ENCODE measurements around the gene GINM1. TPM values are rescaled to one million over a fixed set of nuclear protein-coding genes. Genes with fewer than 3 reads are reported as not detected.
A peak's percentile ranks its signal among the peaks of the same experiment; 100 is the strongest.

Gene GINM1
- total RNA-seq = 39.3 TPM
- long read RNA-seq, transcript GINM1-201 (8 exons, 2,024 nt) = major isoform, 99 of 107 reads
- long read RNA-seq, partial matches to known transcripts = 1 of 107 reads
- long read RNA-seq, other reads (novel, unspliced or antisense) = 7 of 107 reads

- ATAC-seq (peak; percentile 96 to 98), DNase-seq (peak; percentile 93)
- intact Hi-C loops (cut with DNase I) = no loop called here
- Histone ChIP-seq H3K27me3 (ENCODE audit: low read depth) (no peaks in the 10 kb centered on the region), H3K4me3 (peak within 1 kb of the TSS; percentile 95), H3K27ac (peak within 1 kb of the TSS; percentile 95), H3K4me1 (peaks cover 20% of the 10 kb centered on the region), H3K9me3 (no peaks in the 10 kb centered on the region), H3K36me3 (no peaks in the 10 kb centered on the region)
- peak; percentile 62 for TF ChIP-seq CTCF (IDR thresholded peaks at IDR 0.05)
These were observed at the start of gene GINM1 for GRCh38 chr6:149565527-149566409. Gene GINM1, plus strand, starts transcription at chr6:149566375. Its CDS starts 40 bp downstream, at chr6:149566415.

DNA sequence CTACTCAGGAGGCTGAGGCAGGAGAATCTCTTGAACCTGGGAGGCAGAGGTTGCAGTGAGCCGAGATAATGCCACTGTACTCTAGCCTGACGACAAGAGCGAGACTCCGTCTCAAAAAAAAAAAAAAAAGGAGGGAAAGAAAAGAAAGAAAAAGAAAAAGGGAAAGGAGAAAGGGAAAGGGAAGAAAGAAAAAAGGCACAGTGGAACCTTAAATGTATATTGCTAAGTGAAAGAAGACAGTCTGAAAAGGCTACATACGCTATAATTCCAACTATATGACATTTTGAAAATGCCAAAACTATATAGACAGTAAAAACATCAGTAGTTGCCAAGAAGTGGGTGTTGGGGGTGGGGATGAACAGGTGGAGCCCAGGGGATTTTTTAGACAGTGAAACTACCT is 36.5 kb upstream of the GINM1 start:
- Histone ChIP-seq H3K9me3 (no peaks in the 10 kb centered on the region), H3K27ac (no peak overlapping the region), H3K36me3 (peaks cover 100% of the 10 kb centered on the region), H3K4me3 (no peak overlapping the region), H3K27me3 (ENCODE audit: low read depth) (no peaks in the 10 kb centered on the region), H3K4me1 (no peaks in the 10 kb centered on the region)
- no peak for ATAC-seq
- intact Hi-C loops (cut with DNase I) = no loop called here
- no peak for DNase-seq
- TF ChIP-seq CTCF (IDR thresholded peaks at IDR 0.05) = no peak

GRCh38 chr6:149534742-149535141 is 31.4 kb upstream of the GINM1 start:
- intact Hi-C loops (cut with DNase I) = no loop called here
- Histone ChIP-seq H3K36me3 (peaks cover 100% of the 10 kb centered on the region), H3K9me3 (no peaks in the 10 kb centered on the region), H3K4me3 (no peak overlapping the region), H3K4me1 (no peaks in the 10 kb centered on the region), H3K27ac (no peak overlapping the region), H3K27me3 (ENCODE audit: low read depth) (no peaks in the 10 kb centered on the region)
- ATAC-seq (no peak), DNase-seq (no peak)
- TF ChIP-seq CTCF (IDR thresholded peaks at IDR 0.05) = no peak

DNA sequence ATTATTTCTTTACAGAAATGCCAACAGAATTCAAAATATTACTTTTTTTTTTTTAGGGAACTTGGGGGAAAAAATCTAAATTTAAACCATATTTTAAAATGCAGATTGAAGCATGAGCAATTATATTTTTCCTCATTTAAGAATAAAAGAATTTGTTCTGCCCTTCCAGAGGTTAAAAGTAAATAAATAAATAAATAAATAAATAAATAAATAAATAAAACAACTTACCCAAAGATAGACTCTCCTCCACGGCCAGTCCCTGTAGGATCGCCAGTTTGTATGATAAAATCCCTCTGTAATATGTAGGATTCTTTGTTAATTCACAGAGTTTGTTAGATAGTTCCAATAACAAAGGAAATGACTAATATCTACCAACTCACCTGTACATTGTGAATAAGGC is 25.0 kb upstream of the GINM1 start:
- peaks cover 57% of the 10 kb centered on the region for H3K36me3 ChIP-seq
- no peak overlapping the region for H3K27ac ChIP-seq
- H3K4me1 ChIP-seq = peaks cover 29% of the 10 kb centered on the region
- no peak overlapping the region for H3K4me3 ChIP-seq
- DNase-seq (no peak), ATAC-seq (no peak)
- H3K27me3 ChIP-seq (ENCODE audit: low read depth) = no peaks in the 10 kb centered on the region
- TF ChIP-seq CTCF (IDR thresholded peaks at IDR 0.05) = no peak
- no peaks in the 10 kb centered on the region for H3K9me3 ChIP-seq
- intact Hi-C loops (cut with DNase I) = no loop called here

DNA sequence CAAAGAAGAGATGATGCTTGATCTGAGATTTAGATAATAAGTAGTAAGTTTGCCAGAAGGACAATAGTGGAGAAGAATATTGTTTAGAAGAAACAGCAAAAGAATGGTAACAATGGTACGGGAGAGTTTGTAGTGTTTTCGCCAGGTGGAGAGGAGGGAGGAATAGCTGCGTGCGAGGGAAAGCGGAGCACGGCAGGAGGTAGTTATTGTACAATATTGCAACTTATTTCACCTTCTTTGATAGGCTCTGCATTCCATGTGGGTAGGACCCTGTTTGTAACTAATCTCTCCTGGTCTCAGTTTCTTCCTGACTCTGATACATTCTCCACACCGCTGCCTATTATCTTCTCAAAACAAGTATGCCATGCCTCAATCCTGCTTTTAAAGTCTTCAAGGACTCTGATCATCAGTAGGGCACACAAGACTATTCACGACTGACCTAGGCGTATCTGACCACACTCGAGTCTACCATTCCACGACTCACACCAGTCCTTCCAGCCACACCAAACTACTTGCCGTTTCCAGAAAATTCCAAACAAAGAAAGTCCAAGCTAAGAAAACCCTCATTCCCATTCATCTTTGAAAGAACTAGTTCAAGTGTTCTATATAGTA is 21.4 kb upstream of the GINM1 start:
- H3K27me3 ChIP-seq (ENCODE audit: low read depth) = no peaks in the 10 kb centered on the region
- peaks cover 21% of the 10 kb centered on the region for H3K36me3 ChIP-seq
- intact Hi-C loops (cut with DNase I) = no loop called here
- ATAC-seq (peak; percentile 0 to 16), DNase-seq (no peak)
- H3K9me3 ChIP-seq = no peaks in the 10 kb centered on the region
- H3K4me1 ChIP-seq = peaks cover 29% of the 10 kb centered on the region
- TF ChIP-seq CTCF (IDR thresholded peaks at IDR 0.05) = no peak
- H3K4me3 ChIP-seq = peak overlapping the region; percentile 79
- peak overlapping the region; percentile 98 for H3K27ac ChIP-seq

Measured in lower lobe of right lung (tissue), 2 donors.